Camera-type eye (tissue), 1 donor: ENCODE measurements around the gene PNPLA1. TPM values are rescaled to one million over a fixed set of nuclear protein-coding genes. Genes with fewer than 3 reads are reported as not detected.

Experiments
- total RNA-seq: library from RNA; depleted of rRNA; stranded (reverse); fragments of >200 nt; gene quantifications from one replicate; pipeline ENCODE4 v1.2.3, GENCODE V29; 2014

Gene PNPLA1, protein sequence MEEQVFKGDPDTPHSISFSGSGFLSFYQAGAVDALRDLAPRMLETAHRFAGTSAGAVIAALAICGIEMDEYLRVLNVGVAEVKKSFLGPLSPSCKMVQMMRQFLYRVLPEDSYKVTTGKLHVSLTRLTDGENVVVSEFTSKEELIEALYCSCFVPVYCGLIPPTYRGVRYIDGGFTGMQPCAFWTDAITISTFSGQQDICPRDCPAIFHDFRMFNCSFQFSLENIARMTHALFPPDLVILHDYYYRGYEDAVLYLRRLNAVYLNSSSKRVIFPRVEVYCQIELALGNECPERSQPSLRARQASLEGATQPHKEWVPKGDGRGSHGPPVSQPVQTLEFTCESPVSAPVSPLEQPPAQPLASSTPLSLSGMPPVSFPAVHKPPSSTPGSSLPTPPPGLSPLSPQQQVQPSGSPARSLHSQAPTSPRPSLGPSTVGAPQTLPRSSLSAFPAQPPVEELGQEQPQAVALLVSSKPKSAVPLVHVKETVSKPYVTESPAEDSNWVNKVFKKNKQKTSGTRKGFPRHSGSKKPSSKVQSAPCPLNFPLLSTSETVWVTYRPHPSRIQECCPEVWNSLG
- 0.16 TPM for total RNA-seq

DNA sequence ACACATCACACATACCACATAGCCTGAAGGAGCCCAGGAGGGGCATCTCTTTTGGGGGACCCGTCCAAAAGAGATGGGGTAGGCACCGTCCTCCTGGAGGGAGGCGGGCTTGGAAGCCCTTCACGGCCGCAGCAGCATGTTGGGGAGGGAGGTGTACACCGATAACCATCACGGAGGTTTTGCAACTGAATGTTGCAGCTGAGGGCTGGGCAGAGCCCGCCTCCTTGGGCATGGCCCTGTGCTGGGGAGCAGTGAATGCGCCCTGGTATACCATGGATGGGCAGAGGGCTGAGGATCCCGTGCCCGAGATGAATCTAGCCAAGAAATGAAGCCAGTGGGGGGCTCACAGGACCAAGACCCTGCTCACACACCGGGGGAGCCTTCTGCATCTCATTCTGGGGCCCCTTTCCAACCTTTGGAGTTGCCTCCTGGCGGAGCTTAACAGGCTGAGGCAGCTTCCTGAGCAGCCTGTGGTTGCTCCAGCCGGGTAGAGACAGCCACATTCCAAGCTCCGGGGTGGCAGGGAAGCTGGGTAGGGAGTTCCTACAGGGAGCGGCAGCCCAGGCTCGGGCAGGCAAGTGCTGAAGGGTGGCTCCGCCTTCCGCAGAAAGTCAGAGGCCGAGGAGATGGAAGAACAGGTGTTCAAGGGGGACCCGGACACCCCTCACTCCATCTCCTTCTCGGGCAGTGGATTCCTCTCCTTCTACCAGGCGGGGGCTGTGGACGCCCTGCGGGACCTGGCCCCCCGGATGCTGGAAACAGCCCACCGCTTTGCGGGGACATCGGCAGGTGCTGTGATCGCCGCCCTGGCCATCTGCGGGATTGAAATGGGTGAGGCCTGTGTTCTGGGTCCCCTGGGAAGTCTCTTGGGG is at the start of gene PNPLA1:
Gene PNPLA1, plus strand, starts transcription at position 227 of the 872 bp plus-strand sequence. Its CDS starts 400 bp downstream, at position 627.

DNA sequence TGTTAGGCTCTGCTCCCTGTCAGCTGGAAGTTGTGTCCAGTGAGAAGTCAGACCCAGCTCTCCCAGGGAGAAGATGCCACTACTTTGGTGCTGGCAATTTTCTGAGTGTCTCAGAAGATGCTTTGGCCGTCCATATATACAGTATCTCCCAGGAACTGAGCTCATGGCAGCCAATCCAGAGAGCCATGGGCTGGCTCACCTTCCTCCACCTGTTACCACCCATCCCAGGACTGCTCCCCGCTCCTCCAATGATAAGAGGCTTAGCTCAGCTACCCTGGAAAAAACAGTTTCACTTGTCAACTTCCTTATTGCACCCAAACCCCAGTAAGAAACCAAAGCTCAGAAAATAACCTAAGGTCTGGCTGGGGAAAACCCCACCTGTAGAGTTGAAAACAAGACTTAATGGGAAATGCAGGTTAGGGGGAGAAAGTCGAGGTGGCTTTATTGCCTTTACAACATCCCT is 67.0 kb downstream of the PNPLA1 start, which contains the start of gene BNIP5:
Gene BNIP5, minus strand, starts transcription at position 110 of the 463 bp plus-strand sequence. CDS start 6,198 bp downstream, outside the sequence.

Other genes starting within 250 kb of the PNPLA1 start
- gene SLC26A8, start 245.4 kb upstream of the PNPLA1 start, total RNA-seq: 1.4 TPM
- gene MAPK14, start 242.3 kb upstream of the PNPLA1 start, total RNA-seq: 75.2 TPM
- gene MAPK13, start 139.5 kb upstream of the PNPLA1 start, total RNA-seq: 9.2 TPM
- 39.2 TPM for gene BRPF3, start 73.3 kb upstream of the PNPLA1 start, total RNA-seq
- 0.11 TPM for gene BNIP5, start 66.8 kb downstream of the PNPLA1 start, total RNA-seq
- gene ETV7, start 117.6 kb downstream of the PNPLA1 start, total RNA-seq: 0.38 TPM
- gene PXT1, start 172.8 kb downstream of the PNPLA1 start, total RNA-seq: not detected
- 73.7 TPM for gene KCTD20, start 172.9 kb downstream of the PNPLA1 start, total RNA-seq